Measurements from ENCODE around the gene PRKAR1B. TPM values are rescaled to one million over a fixed set of nuclear protein-coding genes. Genes with fewer than 3 reads are reported as not detected.

Gene PRKAR1B
- total and polyA plus RNA-seq, 10 of the 15 experiments (the other 5 are each of a cell fraction or from before 2014, with no cell fraction given) = 1.4 to 45.6 (median 19.3) TPM

DNA sequence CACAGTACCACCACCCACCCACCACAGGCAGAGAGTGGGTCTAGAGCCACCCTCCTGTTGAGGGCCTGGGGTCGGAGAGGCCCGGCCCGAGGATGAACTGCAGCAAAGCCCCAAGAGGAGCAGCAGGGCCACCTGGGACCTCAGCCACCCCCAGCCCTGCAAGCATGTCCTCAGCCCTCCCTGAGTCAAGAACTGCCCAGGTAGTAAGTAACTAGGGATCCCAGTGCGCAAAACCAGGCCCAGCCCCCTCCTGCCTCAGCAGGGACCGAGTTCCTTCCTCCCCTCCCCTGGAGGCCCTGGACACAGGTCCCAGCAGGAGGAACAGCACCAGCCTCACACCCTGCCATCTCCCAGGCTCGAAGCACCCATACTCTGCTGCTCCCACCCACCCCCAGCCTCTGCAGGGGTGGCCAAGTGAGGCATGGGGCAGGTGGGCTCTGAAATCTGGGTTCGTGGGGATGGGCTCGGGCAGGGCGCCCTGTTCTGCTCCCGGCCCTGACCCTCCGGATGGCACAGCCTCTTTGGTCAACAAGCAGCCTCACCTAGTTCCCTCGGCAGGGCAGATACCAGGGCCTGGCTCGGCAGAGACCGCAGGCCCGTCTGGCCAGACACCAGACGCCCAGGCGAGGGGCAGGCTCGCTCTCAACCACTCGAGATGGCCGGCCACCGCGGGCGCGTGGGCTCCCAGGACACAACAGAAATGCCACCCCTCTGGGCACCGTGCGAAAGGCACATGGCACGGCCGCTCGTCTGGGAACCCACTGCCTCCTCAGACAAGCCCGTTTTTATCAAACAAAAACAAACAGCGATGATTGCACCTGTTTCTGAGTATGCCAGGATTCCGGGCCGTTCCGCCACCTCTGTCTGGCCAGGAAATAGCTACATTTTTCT lies 222.6 kb downstream of the PRKAR1B start:
- POLR2A ChIA-PET = no interaction called here
- H3K79me2 ChIP-seq (ENCODE audit: control insufficient read depth, insufficient read depth, low read length) = no peaks in the 10 kb centered on the region
- no peak overlapping the region for H3K9ac ChIP-seq (ENCODE audit: control insufficient read depth, insufficient read depth, low read length)
- H3K4me1 ChIP-seq (ENCODE audit: control insufficient read depth, insufficient read depth, low read length) = no peaks in the 10 kb centered on the region
- 86% methylated on average over 32 of the region's 34 CpGs for WGBS (ENCODE audit: insufficient coverage, insufficient replicate concordance, low lambda C conversion rate, missing lambda C conversion rate)
- no peak overlapping the region for H3K27ac ChIP-seq (ENCODE audit: control insufficient read depth, insufficient read depth)
- H3K27me3 ChIP-seq (replicated peaks in 1 of 2; ENCODE audit: control insufficient read depth in 2 of 2, insufficient read depth in 2 of 2, low read length in 1 of 2) = no peaks in the 10 kb centered on the region
- no peak for FAIRE-seq
- TF ChIP-seq, protein P1, sequence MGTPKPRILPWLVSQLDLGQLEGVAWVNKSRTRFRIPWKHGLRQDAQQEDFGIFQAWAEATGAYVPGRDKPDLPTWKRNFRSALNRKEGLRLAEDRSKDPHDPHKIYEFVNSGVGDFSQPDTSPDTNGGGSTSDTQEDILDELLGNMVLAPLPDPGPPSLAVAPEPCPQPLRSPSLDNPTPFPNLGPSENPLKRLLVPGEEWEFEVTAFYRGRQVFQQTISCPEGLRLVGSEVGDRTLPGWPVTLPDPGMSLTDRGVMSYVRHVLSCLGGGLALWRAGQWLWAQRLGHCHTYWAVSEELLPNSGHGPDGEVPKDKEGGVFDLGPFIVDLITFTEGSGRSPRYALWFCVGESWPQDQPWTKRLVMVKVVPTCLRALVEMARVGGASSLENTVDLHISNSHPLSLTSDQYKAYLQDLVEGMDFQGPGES (IDR thresholded peaks at IDR 0.05) = no peak
- TF ChIP-seq CHD1 (IDR thresholded peaks at IDR 0.05; ENCODE audit: low read depth, low read length) (no peak), SMAD1 (IDR thresholded peaks at IDR 0.05; ENCODE audit: low read depth, partially characterized antibody) (no peak), NR2C1 (IDR thresholded peaks at IDR 0.05) (no peak), ZZZ3 (IDR thresholded peaks at IDR 0.05; ENCODE audit: control insufficient read depth, insufficient read length, low read depth) (no peak), CUX1 (IDR thresholded peaks at IDR 0.05; ENCODE audit: insufficient replicate concordance, low read depth, low read length) (no peak), NFXL1 (IDR thresholded peaks at IDR 0.05; ENCODE audit: borderline replicate concordance) (no peak), PML (IDR thresholded peaks at IDR 0.05; ENCODE audit: low read length) (no peak), CEBPB (IDR thresholded peaks at IDR 0.05; ENCODE audit: borderline replicate concordance in 1 of 2, low read depth in 2 of 2, low read length in 2 of 2) (no peak)
- TF ChIP-seq, protein P2, sequence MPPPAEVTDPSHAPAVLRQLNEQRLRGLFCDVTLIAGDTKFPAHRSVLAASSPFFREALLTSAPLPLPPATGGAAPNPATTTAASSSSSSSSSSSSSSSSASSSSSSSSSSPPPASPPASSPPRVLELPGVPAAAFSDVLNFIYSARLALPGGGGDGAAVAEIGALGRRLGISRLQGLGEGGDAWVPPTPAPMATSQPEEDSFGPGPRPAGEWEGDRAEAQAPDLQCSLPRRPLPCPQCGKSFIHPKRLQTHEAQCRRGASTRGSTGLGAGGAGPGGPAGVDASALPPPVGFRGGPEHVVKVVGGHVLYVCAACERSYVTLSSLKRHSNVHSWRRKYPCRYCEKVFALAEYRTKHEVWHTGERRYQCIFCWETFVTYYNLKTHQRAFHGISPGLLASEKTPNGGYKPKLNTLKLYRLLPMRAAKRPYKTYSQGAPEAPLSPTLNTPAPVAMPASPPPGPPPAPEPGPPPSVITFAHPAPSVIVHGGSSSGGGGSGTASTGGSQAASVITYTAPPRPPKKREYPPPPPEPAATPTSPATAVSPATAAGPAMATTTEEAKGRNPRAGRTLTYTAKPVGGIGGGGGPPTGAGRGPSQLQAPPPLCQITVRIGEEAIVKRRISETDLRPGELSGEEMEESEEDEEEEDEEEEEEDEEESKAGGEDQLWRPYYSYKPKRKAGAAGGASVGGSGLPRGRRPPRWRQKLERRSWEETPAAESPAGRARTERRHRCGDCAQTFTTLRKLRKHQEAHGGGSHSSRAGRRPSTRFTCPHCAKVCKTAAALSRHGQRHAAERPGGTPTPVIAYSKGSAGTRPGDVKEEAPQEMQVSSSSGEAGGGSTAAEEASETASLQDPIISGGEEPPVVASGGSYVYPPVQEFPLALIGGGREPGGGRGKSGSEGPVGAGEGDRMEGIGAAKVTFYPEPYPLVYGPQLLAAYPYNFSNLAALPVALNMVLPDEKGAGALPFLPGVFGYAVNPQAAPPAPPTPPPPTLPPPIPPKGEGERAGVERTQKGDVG (CRISPR knock-in tag; IDR thresholded peaks at IDR 0.05) = no peak
- CTCF ChIA-PET = no interaction called here
- H2AFZ ChIP-seq (ENCODE audit: control insufficient read depth, low read depth, low read length) = no peak overlapping the region
- H3K4me2 ChIP-seq (ENCODE audit: control insufficient read depth, insufficient read depth) = no peak overlapping the region
- H3K4me3 ChIP-seq = no peak overlapping the region
- BruUV-seq (replicated peaks) = no TSS peak
- DNase-seq (ENCODE audit: low read depth, low spot score) = no peak
- H4K20me1 ChIP-seq (ENCODE audit: control insufficient read depth, insufficient read depth) = no peaks in the 10 kb centered on the region
- ATAC-seq = no peak
- in situ Hi-C loops (cut with MboI) (no loop called here), intact Hi-C loops (cut with micrococcal nuclease; ENCODE audit: unreplicated experiment) (no loop called here)
- SMC1A ChIA-PET (ENCODE audit: uncharacterized antibody, unreplicated experiment) = no interaction called here
- RAD21 ChIA-PET (ENCODE audit: unreplicated experiment) = no interaction called here
- no peaks in the 10 kb centered on the region for H3K9me3 ChIP-seq (replicated peaks; ENCODE audit: control insufficient read depth, insufficient read depth, low read length)
- H3K36me3 ChIP-seq (ENCODE audit: control insufficient read depth in 2 of 2, insufficient read depth in 2 of 2, low read length in 1 of 2) = peaks cover 0 to 5% of the 10 kb centered on the region in 2 experiments; a peak in 2 of 4 replicates

All from GM12878 (cell line).